Inflammatory macrophage treated with lipopolysaccharide for 1 hour (primary cell): Measurements from ENCODE around the gene DNAH10.
"Not testable (repeated sequence)": the region's sequence is repeated elsewhere in the genome, so short reads cannot be mapped to it uniquely, and the experiment has no call there.

Source experiments
- DNase-seq, 2 donors: peaks; one replicate each; pipeline ENCODE4 v3.0.0-alpha.2; 2020 to 2022

DNAH10 gene

GRCh38 chr12:123937707-123938591 is 175.8 kb downstream of the DNAH10 start:
- no peak for DNase-seq

- no peak for DNase-seq
These were observed 176.8 kb downstream of the DNAH10 start for GRCh38 chr12:123938679-123939480.

- DNase-seq: no peak
These were observed 177.9 kb downstream of the DNAH10 start for GRCh38 chr12:123939716-123940626.

GRCh38 chr12:123940627-123940966 is 178.5 kb downstream of the DNAH10 start:
- no peak for DNase-seq

- no peak for DNase-seq
These were observed 178.9 kb downstream of the DNAH10 start for GRCh38 chr12:123941000-123941399.

- peak; percentile 87 to 91 for DNase-seq
These were observed 179.6 kb downstream of the DNAH10 start for GRCh38 chr12:123941624-123942237.

GRCh38 chr12:123942238-123942653 is 180.1 kb downstream of the DNAH10 start:
- no peak for DNase-seq

GRCh38 chr12:123942911-123943648 is 181.0 kb downstream of the DNAH10 start:
- DNase-seq: no peak

- DNase-seq: no peak
These were observed 181.7 kb downstream of the DNAH10 start for GRCh38 chr12:123943816-123944215.

- DNase-seq: no peak
These were observed 182.6 kb downstream of the DNAH10 start for GRCh38 chr12:123944696-123945095.

- no peak for DNase-seq
These were observed 183.4 kb downstream of the DNAH10 start for GRCh38 chr12:123945287-123946151.

- DNase-seq: no peak
These were observed 184.0 kb downstream of the DNAH10 start for GRCh38 chr12:123946152-123946515.

- not testable (repeated sequence) for DNase-seq
These were observed 184.7 kb downstream of the DNAH10 start for GRCh38 chr12:123946516-123947505.

GRCh38 chr12:123947531-123947930 is 185.4 kb downstream of the DNAH10 start:
- not testable (repeated sequence) for DNase-seq

GRCh38 chr12:123948401-123948795 is 186.3 kb downstream of the DNAH10 start:
- no peak for DNase-seq

- no peak for DNase-seq
These were observed 187.0 kb downstream of the DNAH10 start for GRCh38 chr12:123948796-123949769.

- DNase-seq: no peak
These were observed 187.7 kb downstream of the DNAH10 start for GRCh38 chr12:123949770-123950165.
